ENCODE data around the gene UGT2A2.
"Not testable (repeated sequence)": the region's sequence is repeated elsewhere in the genome, so short reads cannot be mapped to it uniquely, and the experiment has no call there.

Gene UGT2A2

GRCh38 chr4:69639542-69639941, at the start of gene UGT2A2:
TSS of gene UGT2A2 (minus strand) at chr4:69639642. CDS start at chr4:69639640, 2 bp downstream.
- no peak for DNase-seq

GRCh38 chr4:69684804-69685203, 45.4 kb upstream of the UGT2A2 start:
- DNase-seq: no peak

- no peak for DNase-seq
These were observed 29.2 kb upstream of the UGT2A2 start for GRCh38 chr4:69668680-69669079.

- DNase-seq: not testable (repeated sequence)
These were observed 24.6 kb upstream of the UGT2A2 start for GRCh38 chr4:69664009-69664408.

- peak; percentile 12 for DNase-seq
These were observed 21.8 kb upstream of the UGT2A2 start for GRCh38 chr4:69661130-69661803.

- no peak for DNase-seq
These were observed 18.7 kb upstream of the UGT2A2 start for GRCh38 chr4:69658133-69658532.

- DNase-seq: no peak
These were observed 17.3 kb upstream of the UGT2A2 start for GRCh38 chr4:69656653-69657158.

GRCh38 chr4:69653147-69653546, 13.7 kb upstream of the UGT2A2 start, which contains the start of gene UGT2A1:
TSS of gene UGT2A1 (minus strand) at chr4:69653247. CDS start at chr4:69647644, 5,603 bp downstream.
- no peak for DNase-seq

- DNase-seq: no peak
These were observed 11.4 kb upstream of the UGT2A2 start for GRCh38 chr4:69650872-69651271.

- no peak for DNase-seq
These were observed 10.2 kb upstream of the UGT2A2 start for GRCh38 chr4:69649629-69650028.

- no peak for DNase-seq
These were observed 9.8 kb upstream of the UGT2A2 start for GRCh38 chr4:69649207-69649606.

GRCh38 chr4:69642961-69643360, 3.5 kb upstream of the UGT2A2 start:
- DNase-seq: no peak

- no peak for DNase-seq
These were observed 847 bp upstream of the UGT2A2 start for GRCh38 chr4:69640289-69640688.

- no peak for DNase-seq
These were observed 22.3 kb downstream of the UGT2A2 start for GRCh38 chr4:69617083-69617694.

GRCh38 chr4:69610484-69610883, 29.0 kb downstream of the UGT2A2 start:
- no peak for DNase-seq

GRCh38 chr4:69601065-69601464, 38.4 kb downstream of the UGT2A2 start:
- DNase-seq: no peak

GRCh38 chr4:69600013-69600412, 39.4 kb downstream of the UGT2A2 start:
- no peak for DNase-seq

- no peak for DNase-seq
These were observed 45.1 kb downstream of the UGT2A2 start for GRCh38 chr4:69594382-69594781.

- DNase-seq: no peak
These were observed 48.1 kb downstream of the UGT2A2 start for GRCh38 chr4:69591364-69591763.

GRCh38 chr4:69589884-69590283, 49.6 kb downstream of the UGT2A2 start:
- DNase-seq: no peak

- DNase-seq: no peak
These were observed 55.3 kb downstream of the UGT2A2 start for GRCh38 chr4:69584135-69584534.

GRCh38 chr4:69583543-69583942, 55.9 kb downstream of the UGT2A2 start:
- no peak for DNase-seq

GRCh38 chr4:69577245-69577644, 62.2 kb downstream of the UGT2A2 start:
- DNase-seq: no peak

GRCh38 chr4:69576251-69576877, 63.1 kb downstream of the UGT2A2 start:
- DNase-seq: no peak

All from activated effector memory CD4-positive, alpha-beta T cell treated with Interleukin-2 at 50 U/mL for 16 hours (primary cell).